Measurements from ENCODE around the gene UNC93A. TPM values are rescaled to one million over a fixed set of nuclear protein-coding genes. Genes with fewer than 3 reads are reported as not detected.
"Not testable (repeated sequence)": the region's sequence is repeated elsewhere in the genome, so short reads cannot be mapped to it uniquely, and the experiment has no call there.

The UNC93A gene
- total RNA-seq: not detected
- long read RNA-seq: 0 reads

GRCh38 chr6:167290786-167291622, at the start of gene UNC93A:
Gene UNC93A, plus strand, starts transcription at chr6:167291315. Its CDS starts 175 bp downstream, at chr6:167291490.
- DNase-seq (ENCODE audit: missing footprints) (no peak), ATAC-seq (no peak)
- intact Hi-C loops (cut with DNase I): loop anchor here (5.0 kb wide), 1 partner anchor 74 kb away; no protein-coding TSS in a partner anchor

- ATAC-seq; DNase-seq (ENCODE audit: missing footprints); intact Hi-C loops (cut with DNase I): not testable (repeated sequence)
These were observed 49.6 kb upstream of the UNC93A start for GRCh38 chr6:167241321-167242134.

GRCh38 chr6:167242135-167242506, 49.0 kb upstream of the UNC93A start:
- DNase-seq (ENCODE audit: missing footprints); ATAC-seq; intact Hi-C loops (cut with DNase I): not testable (repeated sequence)

GRCh38 chr6:167242511-167243051, 48.5 kb upstream of the UNC93A start:
- DNase-seq (ENCODE audit: missing footprints); ATAC-seq; intact Hi-C loops (cut with DNase I): not testable (repeated sequence)

GRCh38 chr6:167244064-167244960, 46.8 kb upstream of the UNC93A start:
- DNase-seq (ENCODE audit: missing footprints): no peak
- ATAC-seq: no peak
- intact Hi-C loops (cut with DNase I): no loop called here

GRCh38 chr6:167244991-167245390, 46.1 kb upstream of the UNC93A start:
- no peak for ATAC-seq
- DNase-seq (ENCODE audit: missing footprints): no peak
- intact Hi-C loops (cut with DNase I): no loop called here

GRCh38 chr6:167245591-167245990, 45.5 kb upstream of the UNC93A start:
- intact Hi-C loops (cut with DNase I): no loop called here
- ATAC-seq: no peak
- no peak for DNase-seq (ENCODE audit: missing footprints)

GRCh38 chr6:167247814-167248595, 43.1 kb upstream of the UNC93A start:
- intact Hi-C loops (cut with DNase I): no loop called here
- DNase-seq (ENCODE audit: missing footprints): no peak
- ATAC-seq: no peak

- DNase-seq (ENCODE audit: missing footprints); intact Hi-C loops (cut with DNase I); ATAC-seq: not testable (repeated sequence)
These were observed 42.1 kb upstream of the UNC93A start for GRCh38 chr6:167248878-167249455.

- DNase-seq (ENCODE audit: missing footprints) (no peak), ATAC-seq (no peak)
- intact Hi-C loops (cut with DNase I): no loop called here
These were observed 38.8 kb upstream of the UNC93A start for GRCh38 chr6:167252271-167252670.

GRCh38 chr6:167255918-167256553, 35.1 kb upstream of the UNC93A start:
- ATAC-seq (no peak), DNase-seq (ENCODE audit: missing footprints) (no peak)
- intact Hi-C loops (cut with DNase I): no loop called here

- intact Hi-C loops (cut with DNase I): no loop called here
- DNase-seq (ENCODE audit: missing footprints): no peak
- no peak for ATAC-seq
These were observed 32.5 kb upstream of the UNC93A start for GRCh38 chr6:167258646-167259045.

GRCh38 chr6:167266057-167266829, 24.9 kb upstream of the UNC93A start:
- DNase-seq (ENCODE audit: missing footprints); intact Hi-C loops (cut with DNase I); ATAC-seq: not testable (repeated sequence)

GRCh38 chr6:167266830-167267555, 24.1 kb upstream of the UNC93A start:
- intact Hi-C loops (cut with DNase I): no loop called here

GRCh38 chr6:167267556-167267898, 23.6 kb upstream of the UNC93A start:
- DNase-seq (ENCODE audit: missing footprints); intact Hi-C loops (cut with DNase I); ATAC-seq: not testable (repeated sequence)

More at GRCh38 chr6:167266830-167267555, 24.1 kb upstream of the UNC93A start:
- DNase-seq (ENCODE audit: missing footprints) (no peak), ATAC-seq (no peak)
